ENCODE data around the gene ATP11C.

DNA sequence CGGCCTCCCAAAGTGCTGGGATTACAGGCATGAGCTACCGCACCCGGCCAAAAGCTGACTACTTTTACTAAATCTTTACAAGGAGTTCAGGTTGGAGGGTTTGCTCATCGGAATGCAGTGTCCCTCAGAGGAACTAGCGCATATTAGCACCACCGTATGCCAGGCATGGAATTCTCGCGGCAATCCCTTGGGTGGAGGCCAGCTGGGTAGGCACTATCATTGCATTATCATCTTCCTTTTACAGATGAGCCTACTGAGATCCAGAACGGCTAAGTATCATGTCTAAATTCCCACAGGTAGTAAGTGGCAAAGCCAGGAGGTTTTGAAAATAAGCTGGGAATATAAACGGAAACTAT is 38.5 kb upstream of the ATP11C start:
- TF ChIP-seq EZH2 (IDR thresholded peaks at IDR 0.05) (no peak), POLR2AphosphoS5 (IDR thresholded peaks at IDR 0.05; ENCODE audit: borderline replicate concordance, low read depth, low read length) (no peak), FOXP2 (optimal IDR thresholded peaks at IDR 0.05; ENCODE audit: control extremely low read depth, extremely low read length, insufficient read depth) (no peak)

Measured in SK-N-MC (cell line).